Choroid plexus epithelial cell (primary cell): ENCODE measurements around the gene DIRAS2.

Source experiments
- DNase-seq: peaks from one replicate; pipeline ENCODE4 v3.0.0-alpha.2; 2010; ENCODE audit warnings: low read depth
- H3K4me3 ChIP-seq: 2 replicates; pipeline ENCODE4 v1.5.1; 2011; ENCODE audit warnings: low read depth, mild to moderate bottlenecking, control low read depth, low read length, moderate library complexity
- TF ChIP-seq, protein P1 (sequence below): conservative IDR thresholded peaks from 2 replicates; pipeline ENCODE4 v1.5.1; 2011; ENCODE audit warnings: low read depth, mild to moderate bottlenecking, control low read depth, inconsistent platforms, low read length, moderate library complexity

Gene DIRAS2

DNA sequence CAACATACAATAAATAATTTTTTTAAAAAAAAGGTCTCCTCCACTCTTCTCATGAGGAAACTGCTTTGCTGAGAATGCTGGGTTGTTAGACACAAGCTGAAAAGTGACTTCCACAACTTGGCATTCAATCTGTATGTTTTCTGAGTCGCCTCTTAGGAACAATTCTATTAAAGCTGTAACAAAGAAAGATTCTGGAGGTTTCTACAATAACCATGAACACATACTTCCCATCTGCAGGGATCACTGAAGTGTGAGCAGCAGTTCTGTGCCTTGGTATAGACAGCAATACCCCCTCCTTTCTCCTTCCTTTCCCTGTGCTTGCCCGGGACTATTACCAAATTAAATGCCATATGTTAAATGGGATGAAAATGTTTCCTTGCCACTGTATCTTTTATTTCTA lies 1.5 kb downstream of the DIRAS2 start:
- DNase-seq, result no peak
- TF ChIP-seq, protein P1, sequence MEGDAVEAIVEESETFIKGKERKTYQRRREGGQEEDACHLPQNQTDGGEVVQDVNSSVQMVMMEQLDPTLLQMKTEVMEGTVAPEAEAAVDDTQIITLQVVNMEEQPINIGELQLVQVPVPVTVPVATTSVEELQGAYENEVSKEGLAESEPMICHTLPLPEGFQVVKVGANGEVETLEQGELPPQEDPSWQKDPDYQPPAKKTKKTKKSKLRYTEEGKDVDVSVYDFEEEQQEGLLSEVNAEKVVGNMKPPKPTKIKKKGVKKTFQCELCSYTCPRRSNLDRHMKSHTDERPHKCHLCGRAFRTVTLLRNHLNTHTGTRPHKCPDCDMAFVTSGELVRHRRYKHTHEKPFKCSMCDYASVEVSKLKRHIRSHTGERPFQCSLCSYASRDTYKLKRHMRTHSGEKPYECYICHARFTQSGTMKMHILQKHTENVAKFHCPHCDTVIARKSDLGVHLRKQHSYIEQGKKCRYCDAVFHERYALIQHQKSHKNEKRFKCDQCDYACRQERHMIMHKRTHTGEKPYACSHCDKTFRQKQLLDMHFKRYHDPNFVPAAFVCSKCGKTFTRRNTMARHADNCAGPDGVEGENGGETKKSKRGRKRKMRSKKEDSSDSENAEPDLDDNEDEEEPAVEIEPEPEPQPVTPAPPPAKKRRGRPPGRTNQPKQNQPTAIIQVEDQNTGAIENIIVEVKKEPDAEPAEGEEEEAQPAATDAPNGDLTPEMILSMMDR, result no peak
- H3K4me3 ChIP-seq, result no peak overlapping the region

DNA sequence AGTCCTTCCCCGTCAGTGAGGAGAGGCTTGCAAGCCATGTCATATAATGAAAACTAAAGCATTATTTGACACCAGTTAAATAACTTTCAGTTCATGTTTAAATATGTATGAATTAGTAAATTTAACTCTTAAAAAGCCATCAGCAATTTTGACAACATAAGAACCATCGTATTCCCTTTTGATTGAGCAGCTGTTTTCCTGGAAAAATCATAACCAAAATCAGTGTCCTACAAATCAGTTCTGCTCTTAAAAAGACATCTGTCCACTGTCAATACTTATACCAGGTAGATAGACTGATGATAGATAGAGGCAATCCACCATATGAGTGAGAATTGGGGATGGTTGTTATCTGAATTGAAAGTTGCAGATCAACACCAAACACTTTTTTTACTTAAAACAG lies 2.3 kb downstream of the DIRAS2 start:
- H3K4me3 ChIP-seq, result no peak overlapping the region
- DNase-seq, result no peak
- TF ChIP-seq, protein P1, result no peak

DNA sequence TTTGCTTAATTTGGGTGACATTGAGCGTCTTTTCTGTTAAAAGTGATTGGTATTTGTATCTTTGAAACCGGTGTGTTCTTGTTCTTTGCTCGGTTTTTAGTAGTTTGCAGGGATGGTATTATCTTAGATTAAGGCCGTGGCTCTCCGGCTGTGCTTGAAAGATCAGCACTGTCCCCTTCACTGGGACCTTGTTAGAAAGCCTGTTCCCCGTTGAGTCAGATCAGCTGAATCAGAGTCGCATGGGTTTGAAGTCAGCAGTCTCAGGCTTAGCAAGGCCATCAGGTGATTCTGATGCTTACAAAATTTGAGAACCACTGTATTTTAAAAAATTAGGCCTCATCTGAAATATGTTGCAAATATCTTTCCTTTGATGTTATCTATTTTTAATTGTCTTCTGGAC lies 5.0 kb downstream of the DIRAS2 start:
- TF ChIP-seq, protein P1, result no peak
- no peak overlapping the region for H3K4me3 ChIP-seq
- DNase-seq, result no peak

DNA sequence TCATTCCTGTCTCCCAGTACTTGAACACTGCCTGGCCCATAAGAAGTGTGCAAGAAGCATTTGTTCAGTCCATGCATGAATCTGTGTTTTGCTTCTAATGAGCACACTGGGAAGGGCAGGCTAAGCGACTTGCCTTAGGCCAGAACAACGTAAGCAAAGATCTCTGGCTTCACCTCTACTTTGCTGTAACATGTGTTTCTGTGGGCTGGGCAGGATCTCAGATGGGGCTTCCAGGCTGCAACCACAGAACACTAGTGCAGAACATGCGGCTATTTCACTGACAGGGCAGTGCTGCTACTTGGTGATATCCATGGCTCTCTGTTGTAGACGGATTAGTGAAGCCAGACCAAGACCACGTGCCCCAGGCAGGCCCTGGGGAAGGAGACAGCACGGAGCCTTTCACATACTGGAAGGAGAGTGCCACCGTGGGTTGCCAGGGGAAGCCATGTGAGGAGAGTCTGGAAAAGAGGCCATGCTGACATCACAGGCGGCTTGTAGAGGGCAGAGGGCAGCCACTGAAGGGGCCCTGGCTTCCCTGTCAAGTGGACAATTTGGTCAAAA lies 9.9 kb downstream of the DIRAS2 start:
- H3K4me3 ChIP-seq, result no peak overlapping the region

DNA sequence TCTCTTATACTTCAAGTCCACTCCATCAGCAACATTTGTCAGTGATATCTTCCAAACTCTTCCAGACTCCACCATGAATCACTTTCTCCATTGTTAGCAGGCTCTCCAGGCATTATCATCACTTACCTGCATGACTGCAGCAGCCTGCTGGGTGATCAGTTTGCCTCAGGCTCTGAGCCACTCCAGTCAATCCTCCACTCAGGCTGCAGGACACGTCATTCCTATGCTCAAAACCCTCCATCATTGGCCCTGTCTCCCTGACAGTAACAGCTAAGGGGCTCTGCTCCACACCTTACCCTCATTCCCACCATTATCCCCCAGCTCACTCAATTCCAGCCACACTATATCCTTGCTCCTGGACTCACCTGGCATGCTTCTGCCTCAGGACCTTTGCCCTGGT lies 10.7 kb downstream of the DIRAS2 start:
- TF ChIP-seq, protein P1, result no peak
- no peak overlapping the region for H3K4me3 ChIP-seq
- DNase-seq, result no peak

More for the DNA sequence above, 9.9 kb downstream of the DIRAS2 start:
- TF ChIP-seq, protein P1, result no peak
- no peak for DNase-seq

DNA sequence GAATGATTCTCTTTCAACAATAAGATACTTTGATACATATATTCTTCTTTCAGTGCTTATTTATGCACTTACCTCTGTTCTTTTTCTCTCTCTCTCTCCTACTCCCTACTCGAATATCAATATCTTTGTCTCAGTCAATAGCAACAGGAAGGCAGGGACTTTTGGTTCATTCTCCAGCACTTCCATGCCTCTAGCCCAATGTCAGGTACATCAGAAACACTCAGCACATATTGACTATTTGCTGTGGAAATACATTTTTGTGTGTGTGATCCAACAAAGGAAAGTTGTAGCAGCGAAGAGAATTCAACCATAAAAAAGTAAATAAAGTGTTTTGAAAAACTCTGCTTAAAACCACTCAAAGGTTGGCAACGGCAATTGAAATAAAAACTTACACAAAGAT lies 12.6 kb downstream of the DIRAS2 start:
- DNase-seq, result no peak
- TF ChIP-seq, protein P1, result no peak
- H3K4me3 ChIP-seq, result no peak overlapping the region

DNA sequence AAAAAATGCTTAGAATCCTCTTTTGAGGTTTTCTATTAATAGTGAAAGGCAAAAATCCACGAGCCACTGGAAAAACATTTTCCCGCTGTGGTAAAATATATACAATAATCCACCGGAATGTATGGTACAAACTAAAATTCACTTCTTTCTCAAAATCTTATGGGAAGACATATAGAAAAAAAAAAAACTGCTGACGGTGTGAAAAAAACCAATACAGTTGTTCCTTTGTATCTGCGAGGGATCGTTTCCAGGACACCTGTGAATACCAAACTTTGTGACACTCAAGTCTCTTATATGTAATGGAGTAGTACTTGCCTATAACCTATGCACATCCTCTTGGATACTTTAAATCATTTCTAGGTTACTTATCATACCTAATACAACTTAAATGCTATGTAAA lies 13.3 kb downstream of the DIRAS2 start:
- TF ChIP-seq, protein P1, result no peak
- DNase-seq, result no peak
- H3K4me3 ChIP-seq, result no peak overlapping the region
